Omental fat pad (tissue), 4 donors: ENCODE measurements around the gene RPEL1. TPM values are rescaled to one million over a fixed set of nuclear protein-coding genes. Genes with fewer than 3 reads are reported as not detected.
A peak's percentile ranks its signal among the peaks of the same experiment; 100 is the strongest.

Experiments
- ATAC-seq: fragments of 150-250 bp; one replicate; pipeline ENCODE4 v1.9.1; 2016; ENCODE audit warnings: mild to moderate bottlenecking, moderate library complexity; ENCODE audit not compliant: low FRiP score
- DNase-seq: peaks from one replicate; pipeline ENCODE4 v3.0.0-alpha.2; 2019; ENCODE audit warnings: low spot score
- total RNA-seq, 4 donors: library from RNA; depleted of rRNA; stranded (reverse); fragments of >200 nt; gene quantifications; one replicate each; pipeline ENCODE4 v1.1.0, GENCODE V29; 2016
- TF ChIP-seq, protein P1 (sequence below), 3 donors: fragments of 450-650 bp; IDR thresholded peaks; one replicate each; pipeline ENCODE4 v1.5.1; 2016 to 2017; ENCODE audit warnings: antibody characterized with exemption in 3 of 3, mild to moderate bottlenecking in 3 of 3, moderate library complexity in 2 of 3

Gene RPEL1
- total RNA-seq, 4 donors from 2014 or later: not detected

GRCh38 chr10:103225939-103226338, 19.7 kb upstream of the RPEL1 start:
- ATAC-seq (no peak), DNase-seq (no peak)
- TF ChIP-seq, protein P1, sequence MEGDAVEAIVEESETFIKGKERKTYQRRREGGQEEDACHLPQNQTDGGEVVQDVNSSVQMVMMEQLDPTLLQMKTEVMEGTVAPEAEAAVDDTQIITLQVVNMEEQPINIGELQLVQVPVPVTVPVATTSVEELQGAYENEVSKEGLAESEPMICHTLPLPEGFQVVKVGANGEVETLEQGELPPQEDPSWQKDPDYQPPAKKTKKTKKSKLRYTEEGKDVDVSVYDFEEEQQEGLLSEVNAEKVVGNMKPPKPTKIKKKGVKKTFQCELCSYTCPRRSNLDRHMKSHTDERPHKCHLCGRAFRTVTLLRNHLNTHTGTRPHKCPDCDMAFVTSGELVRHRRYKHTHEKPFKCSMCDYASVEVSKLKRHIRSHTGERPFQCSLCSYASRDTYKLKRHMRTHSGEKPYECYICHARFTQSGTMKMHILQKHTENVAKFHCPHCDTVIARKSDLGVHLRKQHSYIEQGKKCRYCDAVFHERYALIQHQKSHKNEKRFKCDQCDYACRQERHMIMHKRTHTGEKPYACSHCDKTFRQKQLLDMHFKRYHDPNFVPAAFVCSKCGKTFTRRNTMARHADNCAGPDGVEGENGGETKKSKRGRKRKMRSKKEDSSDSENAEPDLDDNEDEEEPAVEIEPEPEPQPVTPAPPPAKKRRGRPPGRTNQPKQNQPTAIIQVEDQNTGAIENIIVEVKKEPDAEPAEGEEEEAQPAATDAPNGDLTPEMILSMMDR (IDR thresholded peaks at IDR 0.05): no peak

GRCh38 chr10:103227416-103227815, 18.3 kb upstream of the RPEL1 start:
- DNase-seq (no peak), ATAC-seq (no peak)
- TF ChIP-seq, protein P1 (IDR thresholded peaks at IDR 0.05): no peak

- DNase-seq: no peak
- peak; percentile 83 for ATAC-seq
- TF ChIP-seq, protein P1 (IDR thresholded peaks at IDR 0.05): no peak
Observed at GRCh38 chr10:103231047-103231551, 14.6 kb upstream of the RPEL1 start.

- ATAC-seq (no peak), DNase-seq (no peak)
- TF ChIP-seq, protein P1 (IDR thresholded peaks at IDR 0.05): no peak
Observed at GRCh38 chr10:103232131-103232673, 13.5 kb upstream of the RPEL1 start.

- DNase-seq (no peak), ATAC-seq (no peak)
- TF ChIP-seq, protein P1 (IDR thresholded peaks at IDR 0.05): no peak
Observed at GRCh38 chr10:103232772-103233488, 12.8 kb upstream of the RPEL1 start.

DNA sequence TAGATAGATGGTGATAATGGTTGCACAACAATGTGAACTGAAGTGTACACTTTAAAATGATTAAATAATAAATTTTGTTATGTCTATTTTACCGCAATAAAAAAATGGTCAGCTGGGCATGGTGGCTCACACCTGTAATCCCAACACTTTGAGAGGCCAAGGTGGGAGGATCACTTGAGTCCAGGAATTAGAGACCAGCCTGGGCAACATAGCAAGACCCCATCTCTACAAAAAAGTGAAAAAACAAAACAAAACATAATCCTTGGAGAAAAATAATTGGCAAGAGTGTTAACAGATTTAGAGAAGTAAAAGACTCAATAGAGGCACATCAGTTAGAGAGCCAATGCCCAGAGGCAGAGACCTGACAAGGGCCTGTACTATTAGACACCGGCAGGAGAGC, 9.9 kb upstream of the RPEL1 start:
- no peak for ATAC-seq
- no peak for DNase-seq
- TF ChIP-seq, protein P1 (IDR thresholded peaks at IDR 0.05): no peak
